Skeletal muscle satellite cell (primary cell): Measurements from ENCODE around the gene JADE2. TPM values are rescaled to one million over a fixed set of nuclear protein-coding genes. Genes with fewer than 3 reads are reported as not detected.

ENCODE experiments used
- H3K27me3 ChIP-seq: 2 replicates; pipeline ENCODE4 v1.7.0; 2013; ENCODE audit warnings: low read length; ENCODE audit not compliant: control insufficient read depth, insufficient read depth
- H3K36me3 ChIP-seq: 2 replicates; pipeline ENCODE4 v1.7.0; 2013; ENCODE audit warnings: mild to moderate bottlenecking, control low read depth, low read length; ENCODE audit not compliant: insufficient read depth
- H3K4me1 ChIP-seq: 2 replicates; pipeline ENCODE4 v1.7.0; 2013; ENCODE audit warnings: low read length; ENCODE audit not compliant: control insufficient read depth, insufficient read depth
- H3K4me2 ChIP-seq: 2 replicates; pipeline ENCODE4 v1.7.0; 2013; ENCODE audit warnings: mild to moderate bottlenecking, low read length
- H3K4me3 ChIP-seq: 2 replicates; pipeline ENCODE4 v1.7.0; 2013; ENCODE audit warnings: low read length
- H3K9ac ChIP-seq: 2 replicates; pipeline ENCODE4 v1.7.0; 2013; ENCODE audit warnings: mild to moderate bottlenecking, low read depth, low read length, moderate library complexity
- H3K9me3 ChIP-seq: replicated peaks from 2 replicates; pipeline ENCODE4 v1.7.0; 2013; ENCODE audit warnings: mild to moderate bottlenecking, control low read depth, low read length
- small RNA-seq: library from RNA; depleted of rRNA; stranded (forward); fragments of <200 nt; gene quantifications from one replicate; pipeline ENCODE3, GENCODE V24; 2012

Gene JADE2

GRCh38 chr5:134608555-134608954 lies 83.1 kb downstream of the JADE2 start:
- H3K27me3 ChIP-seq: no peaks in the 10 kb centered on the region
- H3K4me1 ChIP-seq: no peaks in the 10 kb centered on the region
- no peaks in the 10 kb centered on the region for H3K9me3 ChIP-seq
- H3K4me3 ChIP-seq: no peak overlapping the region
- no peak overlapping the region for H3K9ac ChIP-seq
- H3K36me3 ChIP-seq: peaks cover 70% of the 10 kb centered on the region
- no peak overlapping the region for H3K4me2 ChIP-seq

- H3K9ac ChIP-seq: no peak overlapping the region
- H3K27me3 ChIP-seq: no peaks in the 10 kb centered on the region
- no peak overlapping the region for H3K4me3 ChIP-seq
- H3K4me2 ChIP-seq: no peak overlapping the region
- no peaks in the 10 kb centered on the region for H3K9me3 ChIP-seq
- H3K4me1 ChIP-seq: no peaks in the 10 kb centered on the region
- H3K36me3 ChIP-seq: peaks cover 71% of the 10 kb centered on the region
These were observed 83.9 kb downstream of the JADE2 start for GRCh38 chr5:134609232-134609851.

DNA sequence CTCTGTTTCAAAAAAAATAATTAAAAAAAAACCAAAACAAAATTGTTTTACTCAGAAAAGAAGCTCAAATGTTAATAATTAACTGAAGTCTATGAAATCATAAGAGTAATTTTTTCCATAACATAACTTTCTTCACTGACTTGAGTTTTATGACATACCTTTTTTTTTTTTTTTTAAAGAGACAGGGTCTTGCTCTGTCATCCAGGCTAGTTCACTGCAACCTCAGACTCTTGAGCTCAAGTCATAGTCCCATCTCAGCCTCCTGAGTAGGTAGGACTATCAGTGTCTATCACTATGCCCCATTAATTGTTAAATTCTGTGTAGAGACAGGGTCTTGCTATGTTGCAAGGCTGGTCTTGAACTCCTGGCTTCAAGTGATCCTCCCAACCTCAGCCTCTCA lies 85.3 kb downstream of the JADE2 start:
- no peak overlapping the region for H3K4me3 ChIP-seq
- H3K9ac ChIP-seq: no peak overlapping the region
- H3K9me3 ChIP-seq: no peaks in the 10 kb centered on the region
- peaks cover 65% of the 10 kb centered on the region for H3K36me3 ChIP-seq
- no peaks in the 10 kb centered on the region for H3K4me1 ChIP-seq
- H3K27me3 ChIP-seq: no peaks in the 10 kb centered on the region
- no peak overlapping the region for H3K4me2 ChIP-seq

DNA sequence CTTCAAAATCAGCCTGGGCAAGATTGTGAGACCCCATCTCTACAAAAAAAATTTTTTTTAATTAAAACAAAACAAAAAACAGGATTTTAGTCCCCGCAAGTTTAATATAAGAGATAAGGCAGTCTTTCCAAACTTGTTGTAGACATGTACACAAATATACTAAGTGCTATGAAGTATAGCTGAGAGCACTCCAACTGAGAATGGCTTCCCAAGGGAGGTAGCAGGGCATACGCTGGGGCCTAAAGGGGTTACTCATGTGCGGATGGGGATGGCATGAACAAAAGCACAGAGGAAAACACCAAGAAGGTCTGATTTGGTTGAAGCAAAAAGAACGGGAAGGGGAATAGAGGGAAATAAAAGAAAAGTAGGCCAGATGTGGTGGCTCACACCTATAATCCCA lies 86.0 kb downstream of the JADE2 start:
- Histone ChIP-seq H3K27me3 (no peaks in the 10 kb centered on the region), H3K9ac (no peak overlapping the region), H3K4me1 (no peaks in the 10 kb centered on the region), H3K9me3 (no peaks in the 10 kb centered on the region), H3K36me3 (peaks cover 57% of the 10 kb centered on the region), H3K4me2 (no peak overlapping the region), H3K4me3 (no peak overlapping the region)

DNA sequence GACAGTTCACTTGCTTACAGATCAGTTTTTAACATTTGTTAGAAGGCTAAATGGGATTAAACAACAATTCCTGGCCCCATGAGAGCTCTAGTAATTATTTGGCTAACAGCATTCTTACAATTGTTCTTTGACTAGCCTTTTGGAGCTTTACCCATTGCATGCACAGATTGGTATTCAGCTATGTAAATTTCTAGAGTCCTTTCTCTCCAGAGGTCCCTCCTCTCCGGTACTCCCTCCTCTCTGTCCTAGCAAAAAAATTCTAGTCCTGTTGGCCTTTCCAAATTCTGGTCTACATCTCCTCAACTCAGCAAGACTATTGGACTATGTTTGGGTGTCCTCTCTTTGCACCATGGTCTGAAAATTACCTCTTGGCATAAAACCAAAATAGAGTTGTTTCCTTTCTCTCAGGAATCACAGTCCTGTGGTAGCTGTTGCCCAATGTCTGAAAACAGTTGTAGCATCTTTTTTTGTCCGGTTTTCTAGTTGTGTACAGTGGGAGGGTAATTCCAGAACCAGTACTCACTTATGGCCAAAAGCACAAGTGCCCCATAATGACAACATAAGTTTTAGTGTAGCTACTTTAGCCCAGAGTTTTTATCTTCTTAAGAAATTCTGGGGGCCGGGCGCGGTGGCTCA lies 89.1 kb downstream of the JADE2 start:
- H3K4me2 ChIP-seq: no peak overlapping the region
- no peaks in the 10 kb centered on the region for H3K4me1 ChIP-seq
- no peak overlapping the region for H3K9ac ChIP-seq
- H3K27me3 ChIP-seq: no peaks in the 10 kb centered on the region
- no peaks in the 10 kb centered on the region for H3K9me3 ChIP-seq
- H3K4me3 ChIP-seq: no peak overlapping the region
- peaks cover 40% of the 10 kb centered on the region for H3K36me3 ChIP-seq

GRCh38 chr5:134620634-134621033 lies 95.2 kb downstream of the JADE2 start:
- no peak overlapping the region for H3K4me2 ChIP-seq
- H3K36me3 ChIP-seq: peaks cover 19% of the 10 kb centered on the region
- H3K9ac ChIP-seq: no peak overlapping the region
- no peaks in the 10 kb centered on the region for H3K27me3 ChIP-seq
- H3K4me3 ChIP-seq: no peak overlapping the region
- no peaks in the 10 kb centered on the region for H3K9me3 ChIP-seq
- no peaks in the 10 kb centered on the region for H3K4me1 ChIP-seq

DNA sequence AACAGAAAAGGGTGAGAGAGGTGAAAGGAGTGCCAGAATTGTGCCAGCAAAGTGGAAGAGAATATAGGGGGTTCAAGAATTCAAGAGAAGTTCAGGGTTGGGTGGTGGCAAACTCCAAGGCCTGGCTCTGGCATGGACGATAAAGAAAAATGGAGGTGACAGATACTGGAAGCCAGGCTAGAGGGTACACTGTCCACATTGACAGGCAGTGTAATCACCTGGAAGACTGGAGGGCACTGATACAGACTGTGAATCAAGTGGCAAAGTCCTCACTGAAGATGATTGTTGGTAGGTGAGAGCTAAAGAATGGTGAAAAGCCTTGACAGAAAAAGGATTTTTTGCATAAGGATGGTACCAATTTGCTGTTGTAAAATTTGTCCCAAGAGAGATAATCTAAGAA lies 100.1 kb downstream of the JADE2 start:
- Histone ChIP-seq H3K4me2 (no peak overlapping the region), H3K4me1 (no peaks in the 10 kb centered on the region), H3K9ac (no peak overlapping the region), H3K36me3 (peaks cover 11% of the 10 kb centered on the region), H3K9me3 (no peaks in the 10 kb centered on the region), H3K27me3 (no peaks in the 10 kb centered on the region), H3K4me3 (no peak overlapping the region)

- Histone ChIP-seq H3K9me3 (no peaks in the 10 kb centered on the region), H3K9ac (no peak overlapping the region), H3K4me2 (no peak overlapping the region), H3K4me3 (no peak overlapping the region), H3K4me1 (no peaks in the 10 kb centered on the region), H3K36me3 (peaks cover 5% of the 10 kb centered on the region), H3K27me3 (no peaks in the 10 kb centered on the region)
These were observed 101.0 kb downstream of the JADE2 start for GRCh38 chr5:134626369-134627014.

Small RNA genes within 50 kb of the gene (small RNA-seq; reads per million reads assigned to genes)
- gene RN7SL541P (not detected), gene RNU6-456P (not detected)
